GM18508 (cell line): Measurements from ENCODE around the gene LIN28A.
"Not testable (repeated sequence)": the region's sequence is repeated elsewhere in the genome, so short reads cannot be mapped to it uniquely, and the experiment has no call there.

Experiments
- ATAC-seq: cut with Tn5 transposase; IDR thresholded peaks from one replicate; pipeline ENCODE4 v1.9.1; 2021; ENCODE audit warnings: moderate number of reproducible peaks; ENCODE audit not compliant: insufficient read depth, unreplicated experiment

The LIN28A gene

GRCh38 chr1:26410706-26411623, at the start of gene LIN28A:
LIN28A (plus strand) TSS chr1:26410817; CDS start chr1:26410892, 75 bp downstream.
- no peak for ATAC-seq

GRCh38 chr1:26361605-26362122, 49.0 kb upstream of the LIN28A start:
- no peak for ATAC-seq

GRCh38 chr1:26362331-26362730, 48.3 kb upstream of the LIN28A start:
- ATAC-seq, result no peak

GRCh38 chr1:26363549-26364448, 46.8 kb upstream of the LIN28A start:
- ATAC-seq, result no peak

GRCh38 chr1:26364956-26365355, 45.7 kb upstream of the LIN28A start:
- no peak for ATAC-seq

GRCh38 chr1:26367441-26367840, 43.2 kb upstream of the LIN28A start:
- no peak for ATAC-seq

- no peak for ATAC-seq
Observed at GRCh38 chr1:26368006-26368405, 42.6 kb upstream of the LIN28A start.

GRCh38 chr1:26368486-26368885, 42.1 kb upstream of the LIN28A start:
- no peak for ATAC-seq

GRCh38 chr1:26370591-26371382, 39.8 kb upstream of the LIN28A start:
- no peak for ATAC-seq

- no peak for ATAC-seq
Observed at GRCh38 chr1:26372039-26372438, 38.6 kb upstream of the LIN28A start.

- not testable (repeated sequence) for ATAC-seq
Observed at GRCh38 chr1:26372611-26373010, 38.0 kb upstream of the LIN28A start, which contains the start of gene ZNF683. ZNF683 (minus strand) TSS chr1:26372750; CDS start chr1:26368571, 4,179 bp downstream.

GRCh38 chr1:26373281-26373680, 37.3 kb upstream of the LIN28A start:
- ATAC-seq, result no peak

- no peak for ATAC-seq
Observed at GRCh38 chr1:26373789-26374188, 36.8 kb upstream of the LIN28A start.

GRCh38 chr1:26374361-26374760, 36.3 kb upstream of the LIN28A start:
- ATAC-seq, result not testable (repeated sequence)

- ATAC-seq, result no peak
Observed at GRCh38 chr1:26375081-26375480, 35.5 kb upstream of the LIN28A start.

GRCh38 chr1:26376050-26376449, 34.6 kb upstream of the LIN28A start:
- ATAC-seq, result no peak

GRCh38 chr1:26378088-26378878, 32.3 kb upstream of the LIN28A start:
- ATAC-seq, result no peak

- no peak for ATAC-seq
Observed at GRCh38 chr1:26378879-26379251, 31.8 kb upstream of the LIN28A start.

- no peak for ATAC-seq
Observed at GRCh38 chr1:26384076-26384475, 26.5 kb upstream of the LIN28A start.
